Skeletal muscle satellite cell (primary cell): ENCODE results near the gene PSORS1C2.
"Not testable (repeated sequence)": the region's sequence is repeated elsewhere in the genome, so short reads cannot be mapped to it uniquely, and the experiment has no call there.

Experiments
- H3K27me3 ChIP-seq: 2 replicates; pipeline ENCODE4 v1.7.0; 2013; ENCODE audit warnings: low read length; ENCODE audit not compliant: control insufficient read depth, insufficient read depth
- H3K36me3 ChIP-seq: 2 replicates; pipeline ENCODE4 v1.7.0; 2013; ENCODE audit warnings: mild to moderate bottlenecking, control low read depth, low read length; ENCODE audit not compliant: insufficient read depth
- H3K4me1 ChIP-seq: 2 replicates; pipeline ENCODE4 v1.7.0; 2013; ENCODE audit warnings: low read length; ENCODE audit not compliant: control insufficient read depth, insufficient read depth
- H3K4me2 ChIP-seq: 2 replicates; pipeline ENCODE4 v1.7.0; 2013; ENCODE audit warnings: mild to moderate bottlenecking, low read length
- H3K4me3 ChIP-seq: 2 replicates; pipeline ENCODE4 v1.7.0; 2013; ENCODE audit warnings: low read length
- H3K9ac ChIP-seq: 2 replicates; pipeline ENCODE4 v1.7.0; 2013; ENCODE audit warnings: mild to moderate bottlenecking, low read depth, low read length, moderate library complexity
- H3K9me3 ChIP-seq: replicated peaks from 2 replicates; pipeline ENCODE4 v1.7.0; 2013; ENCODE audit warnings: mild to moderate bottlenecking, control low read depth, low read length

PSORS1C2 gene

GRCh38 chr6:31174378-31174777 is 35.5 kb upstream of the PSORS1C2 start:
- Histone ChIP-seq H3K9me3 (no peaks in the 10 kb centered on the region), H3K27me3 (no peaks in the 10 kb centered on the region), H3K9ac (no peak overlapping the region), H3K4me1 (peaks cover 29% of the 10 kb centered on the region), H3K36me3 (no peaks in the 10 kb centered on the region), H3K4me3 (no peak overlapping the region), H3K4me2 (no peak overlapping the region)

- no peaks in the 10 kb centered on the region for H3K9me3 ChIP-seq
- no peak overlapping the region for H3K4me2 ChIP-seq
- no peak overlapping the region for H3K4me3 ChIP-seq
- H3K36me3 ChIP-seq: no peaks in the 10 kb centered on the region
- H3K4me1 ChIP-seq: peaks cover 21% of the 10 kb centered on the region
- H3K9ac ChIP-seq: no peak overlapping the region
- H3K27me3 ChIP-seq: no peaks in the 10 kb centered on the region
Observed at GRCh38 chr6:31173406-31173805, 34.5 kb upstream of the PSORS1C2 start.

GRCh38 chr6:31172973-31173384 is 34.1 kb upstream of the PSORS1C2 start:
- H3K27me3 ChIP-seq: no peaks in the 10 kb centered on the region
- no peak overlapping the region for H3K4me3 ChIP-seq
- H3K4me1 ChIP-seq: peaks cover 21% of the 10 kb centered on the region
- no peak overlapping the region for H3K9ac ChIP-seq
- H3K36me3 ChIP-seq: no peaks in the 10 kb centered on the region
- no peak overlapping the region for H3K4me2 ChIP-seq
- no peaks in the 10 kb centered on the region for H3K9me3 ChIP-seq

- Histone ChIP-seq H3K4me1 (peaks cover 21% of the 10 kb centered on the region), H3K4me2 (no peak overlapping the region)
Observed at GRCh38 chr6:31171931-31172905, 33.4 kb upstream of the PSORS1C2 start.

GRCh38 chr6:31170987-31171671 is 32.3 kb upstream of the PSORS1C2 start:
- Histone ChIP-seq H3K27me3 (no peaks in the 10 kb centered on the region), H3K4me1 (peaks cover 16% of the 10 kb centered on the region), H3K9ac (no peak overlapping the region), H3K36me3 (no peaks in the 10 kb centered on the region), H3K4me2 (no peak overlapping the region), H3K9me3 (no peaks in the 10 kb centered on the region), H3K4me3 (no peak overlapping the region)

More at GRCh38 chr6:31171931-31172905, 33.4 kb upstream of the PSORS1C2 start:
- no peak overlapping the region for H3K9ac ChIP-seq
- no peaks in the 10 kb centered on the region for H3K27me3 ChIP-seq
- H3K9me3 ChIP-seq: no peaks in the 10 kb centered on the region
- H3K36me3 ChIP-seq: no peaks in the 10 kb centered on the region
- no peak overlapping the region for H3K4me3 ChIP-seq

GRCh38 chr6:31170600-31170881 is 31.7 kb upstream of the PSORS1C2 start, which contains the start of gene POU5F1:
Gene POU5F1 (minus strand): TSS chr6:31170682. CDS start chr6:31170620, 62 bp downstream.
- H3K27me3 ChIP-seq: no peaks in the 10 kb centered on the region

GRCh38 chr6:31169858-31170599 is 31.2 kb upstream of the PSORS1C2 start:
- not testable (repeated sequence) for H3K9me3 ChIP-seq, H3K27me3 ChIP-seq, H3K4me3 ChIP-seq

More at GRCh38 chr6:31170600-31170881, 31.7 kb upstream of the PSORS1C2 start, which contains the start of gene POU5F1:
- Histone ChIP-seq H3K4me2 (no peak within 1 kb of the TSS), H3K9me3 (no peaks in the 10 kb centered on the region), H3K4me1 (peaks cover 11% of the 10 kb centered on the region), H3K4me3 (no peak within 1 kb of the TSS), H3K9ac (no peak within 1 kb of the TSS), H3K36me3 (no peaks in the 10 kb centered on the region)

GRCh38 chr6:31169123-31169857 is 30.4 kb upstream of the PSORS1C2 start:
- Histone ChIP-seq H3K9me3 (no peaks in the 10 kb centered on the region), H3K9ac (no peak overlapping the region), H3K4me1 (peaks cover 3% of the 10 kb centered on the region), H3K36me3 (no peaks in the 10 kb centered on the region), H3K4me2 (no peak overlapping the region), H3K27me3 (no peaks in the 10 kb centered on the region), H3K4me3 (no peak overlapping the region)

More at GRCh38 chr6:31169858-31170599, 31.2 kb upstream of the PSORS1C2 start:
- H3K4me2 ChIP-seq, H3K9ac ChIP-seq, H3K36me3 ChIP-seq, H3K4me1 ChIP-seq: not testable (repeated sequence)

- Histone ChIP-seq H3K36me3 (no peaks in the 10 kb centered on the region), H3K9me3 (no peaks in the 10 kb centered on the region), H3K27me3 (no peaks in the 10 kb centered on the region), H3K4me3 (no peak overlapping the region), H3K9ac (no peak overlapping the region), H3K4me2 (no peak overlapping the region), H3K4me1 (peaks cover 3% of the 10 kb centered on the region)
Observed at GRCh38 chr6:31168606-31169005, 29.7 kb upstream of the PSORS1C2 start.

- Histone ChIP-seq H3K9ac (no peak overlapping the region), H3K4me1 (no peaks in the 10 kb centered on the region), H3K4me3 (no peak overlapping the region), H3K36me3 (peaks cover 16% of the 10 kb centered on the region), H3K4me2 (no peak overlapping the region), H3K27me3 (no peaks in the 10 kb centered on the region), H3K9me3 (no peaks in the 10 kb centered on the region)
Observed at GRCh38 chr6:31165986-31166385, 27.1 kb upstream of the PSORS1C2 start.
